CD8-positive, alpha-beta memory T cell (primary cell): ENCODE measurements around the gene DNAAF8. TPM values are rescaled to one million over a fixed set of nuclear protein-coding genes. Genes with fewer than 3 reads are reported as not detected.
A peak's percentile ranks its signal among the peaks of the same experiment; 100 is the strongest.
"Not testable (repeated sequence)": the region's sequence is repeated elsewhere in the genome, so short reads cannot be mapped to it uniquely, and the experiment has no call there.

Experiments used
- CTCF ChIA-PET: fragments of 350-600 bp; sonication (Branson Sonifier 250); formaldehyde crosslinking; loops from one replicate; lab custom pipeline; 2021; ENCODE audit warnings: antibody characterized with exemption; lab: Charles Lee
- POLR2A ChIA-PET: fragments of 350-600 bp; sonication (Branson Sonifier 250); formaldehyde crosslinking; loops from one replicate; lab custom pipeline; 2021; ENCODE audit warnings: antibody characterized with exemption; lab: Charles Lee
- DNase-seq, 5 donors: peaks; one replicate each; pipeline versions ENCODE4 v3.0.0 to v3.0.0-alpha.2; 2020 to 2022; ENCODE audit warnings: mixed read lengths in 1 of 5
- H3K27ac ChIP-seq: one replicate; pipeline ENCODE4 v1.7.0; 2013; ENCODE audit warnings: low read depth, mild to moderate bottlenecking, low read length, moderate library complexity
- H3K27me3 ChIP-seq: 2 replicates; pipeline ENCODE4 v1.7.0; 2013; ENCODE audit warnings: low read length, mild to moderate bottlenecking; ENCODE audit not compliant: insufficient read depth, poor library complexity, severe bottlenecking
- H3K36me3 ChIP-seq: 2 replicates; pipeline ENCODE4 v1.7.0; 2013; ENCODE audit warnings: mild to moderate bottlenecking, low read length, moderate library complexity; ENCODE audit not compliant: insufficient read depth
- H3K4me1 ChIP-seq: 2 replicates; pipeline ENCODE4 v1.7.0; 2013; ENCODE audit warnings: mild to moderate bottlenecking, low read length, moderate library complexity; ENCODE audit not compliant: insufficient read depth
- H3K4me3 ChIP-seq: 2 replicates; pipeline ENCODE4 v1.7.0; 2013; ENCODE audit warnings: mild to moderate bottlenecking, low read length
- H3K9me3 ChIP-seq: 2 replicates; pipeline ENCODE4 v1.7.0; 2013; ENCODE audit warnings: mild to moderate bottlenecking, low read length
- H3K27ac Mint-ChIP-seq, 8 donors: one replicate each; pipeline ENCODE4 v1.8.0; 2020 to 2021; ENCODE audit warnings: mixed read lengths in 8 of 8, mild to moderate bottlenecking in 6 of 8, inconsistent platforms in 3 of 8, moderate library complexity in 3 of 8
- H3K27me3 Mint-ChIP-seq, 2 donors: one replicate each; pipeline ENCODE4 v1.8.0; 2020 to 2021; ENCODE audit warnings: mixed read lengths in 2 of 2, mild to moderate bottlenecking in 1 of 2, moderate library complexity in 1 of 2
- H3K36me3 Mint-ChIP-seq, 3 donors: one replicate each; pipeline ENCODE4 v1.8.0; 2020 to 2021; ENCODE audit warnings: mixed read lengths in 3 of 3, inconsistent platforms in 1 of 3, mild to moderate bottlenecking in 1 of 3
- H3K4me1 Mint-ChIP-seq, 3 donors: one replicate each; pipeline ENCODE4 v1.8.0; 2020 to 2021; ENCODE audit warnings: mixed read lengths in 3 of 3, inconsistent platforms in 1 of 3, mild to moderate bottlenecking in 1 of 3
- H3K4me3 Mint-ChIP-seq, 7 donors: one replicate each; pipeline ENCODE4 v1.8.0; 2020 to 2021; ENCODE audit warnings: mixed read lengths in 7 of 7, mild to moderate bottlenecking in 6 of 7, moderate library complexity in 4 of 7, inconsistent platforms in 2 of 7
- H3K9me3 Mint-ChIP-seq, 5 donors: one replicate each; pipeline ENCODE4 v1.8.0; 2020 to 2022; ENCODE audit warnings: mixed read lengths in 5 of 5, mild to moderate bottlenecking in 3 of 5, moderate library complexity in 2 of 5, inconsistent platforms in 1 of 5
- polyA plus RNA-seq: library from polyadenylated mRNA; unstranded; fragments of 300-500 nt; fragmentation: Illumina TruSeq; gene quantifications from one replicate; pipeline ENCODE4 v1.2.3, GENCODE V29; 2021
- total RNA-seq, 2 experiments: library from RNA; stranded (reverse); gene quantifications; one replicate each; pipeline ENCODE4 v1.2.3, GENCODE V29; 2021

Gene DNAAF8
- total and polyA plus RNA-seq, 3 experiments from 2014 or later: 0.15 to 0.35 (median 0.31) TPM

GRCh38 chr16:4729876-4730275 is 4.5 kb upstream of the DNAAF8 start:
- Mint-ChIP-seq H3K9me3 (no peaks in the 10 kb centered on the region), H3K36me3 (peaks cover 0 to 54% (median 9%) of the 10 kb centered on the region in 3 donors), H3K27me3 (no peaks in the 10 kb centered on the region), H3K27ac (no peak overlapping the region), H3K4me1 (peaks cover 17 to 27% (median 20%) of the 10 kb centered on the region in 3 donors), H3K4me3 (no peak overlapping the region)
- Histone ChIP-seq H3K4me1 (peaks cover 13% of the 10 kb centered on the region), H3K36me3 (peaks cover 17% of the 10 kb centered on the region), H3K4me3 (no peak overlapping the region), H3K9me3 (no peaks in the 10 kb centered on the region), H3K27ac (no peak overlapping the region), H3K27me3 (no peaks in the 10 kb centered on the region)
- ChIA-PET CTCF (no interaction called here), POLR2A (interaction anchor here (0.6 kb wide), 1 partner anchor 43 kb away, joined by 4 read pairs; no protein-coding TSS in a partner anchor)
- no peak for DNase-seq

- DNase-seq: no peak
- ChIA-PET CTCF (interaction anchor here (0.6 kb wide), 1 partner anchor 224 kb away, joined by 4 read pairs; no protein-coding TSS in a partner anchor), POLR2A (interaction anchor here (1.3 to 2.2 kb wide), 4 partner anchors 14 to 69 kb away, joined by 4 to 27 read pairs (median 10); partner anchors contain the start of genes ROGDI and ZNF500)
- H3K4me1 Mint-ChIP-seq: peaks cover 22 to 33% (median 25%) of the 10 kb centered on the region in 3 donors
- Histone ChIP-seq H3K9me3 (no peaks in the 10 kb centered on the region), H3K27me3 (no peaks in the 10 kb centered on the region), H3K27ac (peak overlapping the region; percentile 88), H3K36me3 (peaks cover 6% of the 10 kb centered on the region), H3K4me1 (peaks cover 18% of the 10 kb centered on the region), H3K4me3 (peak overlapping the region; percentile 99)
- H3K4me3 Mint-ChIP-seq: peak overlapping the region; percentile 83 to 97 (median 91)
- H3K36me3 Mint-ChIP-seq: peaks cover 0 to 30% (median 6%) of the 10 kb centered on the region in 3 donors
- H3K27ac Mint-ChIP-seq: peak overlapping the region; percentile 53 to 94 (median 72)
- no peaks in the 10 kb centered on the region for H3K9me3 Mint-ChIP-seq
- H3K27me3 Mint-ChIP-seq: no peaks in the 10 kb centered on the region
Measured at GRCh38 chr16:4733211-4733742, 1.1 kb upstream of the DNAAF8 start.

- Histone ChIP-seq H3K9me3 (no peaks in the 10 kb centered on the region), H3K27me3 (no peaks in the 10 kb centered on the region), H3K36me3 (peaks cover 6% of the 10 kb centered on the region), H3K27ac (peak overlapping the region; percentile 88), H3K4me1 (peaks cover 18% of the 10 kb centered on the region), H3K4me3 (peak overlapping the region; percentile 99)
- peaks cover 0 to 26% (median 2%) of the 10 kb centered on the region in 3 donors for H3K36me3 Mint-ChIP-seq
- no peaks in the 10 kb centered on the region for H3K9me3 Mint-ChIP-seq
- no peak for DNase-seq
- peak overlapping the region; percentile 53 to 94 (median 72) for H3K27ac Mint-ChIP-seq
- CTCF ChIA-PET: interaction anchor here (1.5 to 1.8 kb wide), 4 partner anchors 24 to 300 kb away, joined by 3 to 12 read pairs (median 4); partner anchors contain the start of genes MGRN1 and NAGPA
- H3K27me3 Mint-ChIP-seq: no peaks in the 10 kb centered on the region
- POLR2A ChIA-PET: interaction anchor here (0.6 to 2.2 kb wide), 10 partner anchors 14 to 336 kb away, joined by 3 to 27 read pairs (median 4); partner anchors contain the start of genes NAGPA, ROGDI and ZNF500
- H3K4me3 Mint-ChIP-seq: peak overlapping the region; percentile 83 to 97 (median 91)
- peaks cover 20 to 33% (median 25%) of the 10 kb centered on the region in 3 donors for H3K4me1 Mint-ChIP-seq
Measured at GRCh38 chr16:4733747-4734062, 632 bp upstream of the DNAAF8 start.

- Histone ChIP-seq H3K4me1 (peaks cover 18% of the 10 kb centered on the region), H3K36me3 (peaks cover 4% of the 10 kb centered on the region), H3K27me3 (no peaks in the 10 kb centered on the region), H3K9me3 (no peaks in the 10 kb centered on the region), H3K27ac (peak overlapping the region; percentile 88), H3K4me3 (peak overlapping the region; percentile 99)
- Mint-ChIP-seq H3K4me3 (peak overlapping the region; percentile 86 to 97 (median 91)), H3K4me1 (peaks cover 19 to 33% (median 25%) of the 10 kb centered on the region in 3 donors), H3K9me3 (no peaks in the 10 kb centered on the region), H3K27me3 (no peaks in the 10 kb centered on the region), H3K36me3 (peaks cover 0 to 18% (median 0%) of the 10 kb centered on the region in 3 donors), H3K27ac (peak overlapping the region; percentile 88 to 99 (median 93))
- DNase-seq: peak; percentile 92 to 97 (median 94)
- ChIA-PET CTCF (interaction anchor here (0.8 to 2.1 kb wide), 14 partner anchors 11 to 363 kb away, joined by 3 to 12 read pairs (median 4); partner anchors contain the start of genes HMOX2, MGRN1, NAGPA and NUDT16L1), POLR2A (interaction anchor here (0.5 to 2.2 kb wide), 14 partner anchors 13 to 334 kb away, joined by 3 to 27 read pairs (median 4); partner anchors contain the start of genes GLYR1, NAGPA, NUDT16L1 and ROGDI)
Measured at GRCh38 chr16:4734730-4735535, 596 bp downstream of the DNAAF8 start.

GRCh38 chr16:4736546-4736945 is 2.2 kb downstream of the DNAAF8 start:
- Histone ChIP-seq H3K36me3 (no peaks in the 10 kb centered on the region), H3K9me3 (no peaks in the 10 kb centered on the region), H3K27ac (no peak overlapping the region), H3K4me1 (peaks cover 18% of the 10 kb centered on the region), H3K27me3 (no peaks in the 10 kb centered on the region), H3K4me3 (no peak overlapping the region)
- Mint-ChIP-seq H3K9me3 (no peaks in the 10 kb centered on the region), H3K4me3 (peak overlapping the region in 4 of 7 donors; percentile 35 to 47 (median 40)), H3K4me1 (peaks cover 19 to 29% (median 21%) of the 10 kb centered on the region in 3 donors), H3K27ac (peak overlapping the region in 1 of 8 donors; percentile 81), H3K27me3 (peaks cover 0 to 2% of the 10 kb centered on the region in 2 donors), H3K36me3 (peaks cover 0 to 10% (median 0%) of the 10 kb centered on the region in 3 donors)
- peak in 1 of 5 donors; percentile 1 for DNase-seq
- ChIA-PET POLR2A (interaction anchor here (0.6 kb wide), 1 partner anchor 196 kb away, joined by 4 read pairs; no protein-coding TSS in a partner anchor), CTCF (no interaction called here)

GRCh38 chr16:4737545-4737944 is 3.2 kb downstream of the DNAAF8 start:
- Histone ChIP-seq H3K36me3 (no peaks in the 10 kb centered on the region), H3K27ac (no peak overlapping the region), H3K27me3 (no peaks in the 10 kb centered on the region), H3K4me1 (peaks cover 13% of the 10 kb centered on the region), H3K4me3 (no peak overlapping the region), H3K9me3 (no peaks in the 10 kb centered on the region)
- H3K9me3 Mint-ChIP-seq: no peaks in the 10 kb centered on the region
- CTCF ChIA-PET: no interaction called here
- peaks cover 0 to 2% of the 10 kb centered on the region in 2 donors for H3K27me3 Mint-ChIP-seq
- no peak overlapping the region for H3K27ac Mint-ChIP-seq
- peaks cover 0 to 10% (median 0%) of the 10 kb centered on the region in 3 donors for H3K36me3 Mint-ChIP-seq
- POLR2A ChIA-PET: no interaction called here
- peak in 1 of 5 donors; percentile 20 for DNase-seq
- H3K4me1 Mint-ChIP-seq: peaks cover 17 to 24% (median 20%) of the 10 kb centered on the region in 3 donors
- H3K4me3 Mint-ChIP-seq: peak overlapping the region in 1 of 7 donors; percentile 49

- H3K36me3 Mint-ChIP-seq, H3K4me3 ChIP-seq, H3K4me1 ChIP-seq, H3K9me3 ChIP-seq, H3K27ac Mint-ChIP-seq, POLR2A ChIA-PET, H3K27me3 Mint-ChIP-seq, H3K27ac ChIP-seq, H3K36me3 ChIP-seq, DNase-seq, H3K9me3 Mint-ChIP-seq, H3K27me3 ChIP-seq, CTCF ChIA-PET: not testable (repeated sequence)
- peak overlapping the region in 1 of 7 donors; percentile 49 for H3K4me3 Mint-ChIP-seq
- H3K4me1 Mint-ChIP-seq: peaks cover 13 to 24% (median 13%) of the 10 kb centered on the region in 3 donors
Measured at GRCh38 chr16:4738370-4738769, 4.0 kb downstream of the DNAAF8 start.
